ENCODE results near the gene NEURL1. TPM values are rescaled to one million over a fixed set of nuclear protein-coding genes. Genes with fewer than 3 reads are reported as not detected.
A peak's percentile ranks its signal among the peaks of the same experiment; 100 is the strongest.

NEURL1 gene
- total and polyA plus RNA-seq, 10 of the 15 experiments (the other 5 are each of a cell fraction or from before 2014, with no cell fraction given), result 0.02 to 0.05 (median 0.05) TPM; not detected in 6

GRCh38 chr10:103551619-103552602 is 58.4 kb downstream of the NEURL1 start:
- FAIRE-seq, result no peak
- SMC1A ChIA-PET (ENCODE audit: uncharacterized antibody, unreplicated experiment), result interaction anchor here (0.6 kb wide), 1 partner anchor 235 kb away, joined by 3 read pairs; no protein-coding TSS in a partner anchor
- intact Hi-C loops (cut with micrococcal nuclease; ENCODE audit: unreplicated experiment), result no loop called here

More at GRCh38 chr10:103551619-103552602, 58.4 kb downstream of the NEURL1 start:
- in situ Hi-C loops (cut with MboI), result no loop called here
- Histone ChIP-seq H2AFZ (ENCODE audit: control insufficient read depth, low read depth, low read length) (peak overlapping the region; percentile 7; the same call in 1 of the 2 replicates), H3K27me3 (replicated peaks in 1 of 2; ENCODE audit: control insufficient read depth in 2 of 2, insufficient read depth in 2 of 2, low read length in 1 of 2) (peaks cover 6 to 13% of the 10 kb centered on the region in 2 experiments), H3K79me2 (ENCODE audit: control insufficient read depth, insufficient read depth, low read length) (no peaks in the 10 kb centered on the region), H3K36me3 (ENCODE audit: control insufficient read depth in 2 of 2, insufficient read depth in 2 of 2, low read length in 1 of 2) (no peaks in the 10 kb centered on the region), H3K4me3 (no peak overlapping the region), H3K9me3 (replicated peaks; ENCODE audit: control insufficient read depth, insufficient read depth, low read length) (no peaks in the 10 kb centered on the region), H4K20me1 (ENCODE audit: control insufficient read depth, insufficient read depth) (no peaks in the 10 kb centered on the region), H3K4me1 (ENCODE audit: control insufficient read depth, insufficient read depth, low read length) (peaks cover 6% of the 10 kb centered on the region), H3K9ac (ENCODE audit: control insufficient read depth, insufficient read depth, low read length) (no peak overlapping the region), H3K4me2 (ENCODE audit: control insufficient read depth, insufficient read depth) (no peak overlapping the region), H3K27ac (ENCODE audit: control insufficient read depth, insufficient read depth) (no peak overlapping the region)
- CTCF ChIA-PET, result interaction anchor here (1.6 kb wide), 1 partner anchor 10 kb away, joined by 4 read pairs; no protein-coding TSS in a partner anchor
- no peak for DNase-seq (ENCODE audit: low read depth, low spot score)
- RAD21 ChIA-PET (ENCODE audit: unreplicated experiment), result interaction anchor here (1.1 kb wide), 1 partner anchor 9 kb away, joined by 3 read pairs; no protein-coding TSS in a partner anchor
- WGBS (ENCODE audit: insufficient coverage, insufficient replicate concordance, low lambda C conversion rate, missing lambda C conversion rate), result 11% methylated on average over 10 of the region's 10 CpGs
- POLR2A ChIA-PET, result no interaction called here
- BruUV-seq (replicated peaks), result no TSS peak
- ATAC-seq, result peak; percentile 64
- TF ChIP-seq SUZ12 (IDR thresholded peaks at IDR 0.05; ENCODE audit: unreplicated experiment), result no peak
- TF ChIP-seq EGR1 (IDR thresholded peaks at IDR 0.05; ENCODE audit: borderline replicate concordance in 1 of 2, low read depth in 2 of 2, low read length in 2 of 2), result no peak
- TF ChIP-seq POLR2A (IDR thresholded peaks at IDR 0.05; ENCODE audit: low read depth, low read length), result no peak
- no peak for TF ChIP-seq ZSCAN29 (IDR thresholded peaks at IDR 0.05)
- TF ChIP-seq GATAD2B (conservative IDR thresholded peaks at IDR 0.05; ENCODE audit: low read depth), result 0 out of 2 replicates have a peak, but pooled peaks have one; percentile 41
- no peak for TF ChIP-seq RCOR1 (conservative IDR thresholded peaks at IDR 0.05; ENCODE audit: low read depth, low read length)
- TF ChIP-seq IKZF1 (conservative IDR thresholded peaks at IDR 0.05), result peak; percentile 31
- TF ChIP-seq IKZF2 (IDR thresholded peaks at IDR 0.05), result peak in 1 of 2 experiments; percentile 15; a peak in 1 of 4 replicates
- TF ChIP-seq SPI1 (IDR thresholded peaks at IDR 0.05; ENCODE audit: borderline replicate concordance, insufficient read depth, low read depth, low read length), result peak; percentile 72; the same call in 1 of the 2 replicates
- TF ChIP-seq HDAC6 (IDR thresholded peaks at IDR 0.05; ENCODE audit: unreplicated experiment), result no peak
- no peak for TF ChIP-seq ZBED1 (IDR thresholded peaks at IDR 0.05; ENCODE audit: borderline replicate concordance)
- 0 out of 2 replicates have a peak, but pooled peaks have one; percentile 26 for TF ChIP-seq NR2F1 (conservative IDR thresholded peaks at IDR 0.05)
- no peak for TF ChIP-seq ELK1 (IDR thresholded peaks at IDR 0.05; ENCODE audit: low read depth, low read length)
- no peak for TF ChIP-seq SKIL (IDR thresholded peaks at IDR 0.05; ENCODE audit: low read depth, poor library complexity, severe bottlenecking)
- no peak for TF ChIP-seq CBX3 (IDR thresholded peaks at IDR 0.05; ENCODE audit: borderline replicate concordance, low read depth)

Measured in GM12878 (cell line).